SJSA1 (cell line): ENCODE results near the gene OR10A6. TPM values are rescaled to one million over a fixed set of nuclear protein-coding genes. Genes with fewer than 3 reads are reported as not detected.

Source experiments
- DNase-seq, 2 experiments: peaks; one replicate each; pipeline ENCODE4 v3.0.0-alpha.2; 2015 to 2020; ENCODE audit warnings: low spot score in 2 of 2, low read depth in 1 of 2
- H3K27ac ChIP-seq: fragments of 250-450 bp; sonication (Bioruptor Pico); 2 replicates; pipeline ENCODE4 v1.5.1; 2020; ENCODE audit warnings: mild to moderate bottlenecking, moderate library complexity
- H3K27me3 ChIP-seq: fragments of 250-450 bp; sonication (Bioruptor Pico); replicated peaks from 2 replicates; pipeline ENCODE4 v1.5.1; 2020; ENCODE audit warnings: mild to moderate bottlenecking, moderate library complexity
- H3K36me3 ChIP-seq: fragments of 250-450 bp; sonication (Bioruptor Pico); 2 replicates; pipeline ENCODE4 v1.5.1; 2020; ENCODE audit warnings: mild to moderate bottlenecking
- H3K4me1 ChIP-seq: fragments of 250-450 bp; sonication (Bioruptor Pico); replicated peaks from 2 replicates; pipeline ENCODE4 v1.6.1; 2021; ENCODE audit warnings: mild to moderate bottlenecking
- H3K4me3 ChIP-seq: fragments of 250-450 bp; sonication (Bioruptor Pico); 2 replicates; pipeline ENCODE4 v1.5.1; 2020; ENCODE audit warnings: mild to moderate bottlenecking
- H3K9me3 ChIP-seq: fragments of 250-450 bp; sonication (Bioruptor Pico); replicated peaks from 2 replicates; pipeline ENCODE4 v1.5.1; 2020; ENCODE audit warnings: mild to moderate bottlenecking
- total RNA-seq: library from RNA; depleted of rRNA; stranded (reverse); fragments of >200 nt; shearing (Covaris generic); gene quantifications from 2 replicates; pipeline ENCODE4 v1.2.3, GENCODE V29; 2014; rRNA removed

OR10A6 gene
- total RNA-seq: not detected in 2 replicates

- DNase-seq: no peak
- no peak within 1 kb of the TSS for H3K4me3 ChIP-seq
- no peaks in the 10 kb centered on the region for H3K36me3 ChIP-seq
- H3K27ac ChIP-seq: no peak within 1 kb of the TSS
- no peaks in the 10 kb centered on the region for H3K9me3 ChIP-seq
- H3K4me1 ChIP-seq: no peaks in the 10 kb centered on the region
- no peaks in the 10 kb centered on the region for H3K27me3 ChIP-seq
Observed at GRCh38 chr11:7931168-7931567, at the start of gene OR10A6. Gene OR10A6 (minus strand): TSS chr11:7931268. CDS start chr11:7928662, 2,606 bp downstream.

DNA sequence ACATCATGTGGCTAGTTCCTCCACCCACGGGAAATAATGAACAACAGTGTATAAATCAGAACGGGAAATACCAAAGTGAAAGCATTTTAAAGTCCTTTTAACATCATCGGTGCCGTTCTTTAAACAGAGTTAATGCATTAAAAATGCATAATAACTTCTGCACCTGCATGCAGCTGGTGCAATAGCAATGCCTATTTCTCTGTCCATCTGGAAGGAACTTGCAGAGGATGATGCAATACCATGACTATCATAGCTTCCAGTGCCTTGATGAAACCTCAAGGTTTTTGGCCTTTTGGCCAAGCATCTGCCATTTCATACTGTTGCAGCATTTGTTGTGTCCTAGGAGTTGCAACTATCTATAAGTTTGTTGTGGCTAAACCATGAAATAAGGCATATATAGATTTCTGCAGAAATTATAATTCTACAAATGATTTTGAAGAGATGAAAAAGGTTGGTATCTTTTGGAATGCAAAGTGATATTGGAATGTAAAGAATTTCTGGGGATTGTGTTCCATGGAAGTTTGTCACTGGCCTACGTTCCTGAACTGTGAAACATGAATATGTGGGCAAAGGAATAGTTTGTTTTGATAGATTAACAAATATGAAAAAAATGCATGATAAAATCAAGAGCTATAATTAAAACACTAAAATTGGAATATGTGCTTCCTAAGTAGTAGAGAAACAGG lies 46.3 kb upstream of the OR10A6 start:
- no peaks in the 10 kb centered on the region for H3K27me3 ChIP-seq
- peaks cover 38% of the 10 kb centered on the region for H3K4me1 ChIP-seq
- H3K27ac ChIP-seq: peak overlapping the region; percentile 95
- H3K36me3 ChIP-seq: no peaks in the 10 kb centered on the region
- no peaks in the 10 kb centered on the region for H3K9me3 ChIP-seq
- no peak overlapping the region for H3K4me3 ChIP-seq
- DNase-seq: peak; percentile 40 to 82

DNA sequence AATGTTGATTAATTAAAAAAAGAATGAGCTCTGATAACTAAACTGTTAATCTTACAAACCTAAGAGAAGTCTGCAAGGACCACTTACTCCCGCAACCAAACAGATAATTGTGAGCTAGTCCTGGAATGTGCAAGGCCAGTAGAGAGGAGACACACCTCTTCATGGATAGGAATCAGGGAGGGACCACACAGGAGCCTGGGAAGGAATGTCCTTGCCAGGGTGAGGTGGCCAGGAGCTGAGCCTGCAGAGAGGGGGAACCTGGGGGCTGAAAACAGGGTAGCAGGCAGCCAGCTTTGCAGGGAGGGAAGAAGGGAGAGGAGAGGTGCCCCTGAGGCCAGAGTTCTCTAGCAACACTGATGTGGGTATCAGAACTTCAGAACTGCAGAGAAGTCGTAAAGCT lies 43.6 kb upstream of the OR10A6 start:
- Histone ChIP-seq H3K27me3 (no peaks in the 10 kb centered on the region), H3K4me3 (no peak overlapping the region), H3K27ac (peak overlapping the region; percentile 78), H3K4me1 (peaks cover 38% of the 10 kb centered on the region), H3K9me3 (no peaks in the 10 kb centered on the region), H3K36me3 (no peaks in the 10 kb centered on the region)
- DNase-seq: peak; percentile 54 to 67

- peaks cover 29% of the 10 kb centered on the region for H3K4me1 ChIP-seq
- DNase-seq: no peak
- no peak overlapping the region for H3K4me3 ChIP-seq
Observed at GRCh38 chr11:7973011-7973410, 41.9 kb upstream of the OR10A6 start.

DNA sequence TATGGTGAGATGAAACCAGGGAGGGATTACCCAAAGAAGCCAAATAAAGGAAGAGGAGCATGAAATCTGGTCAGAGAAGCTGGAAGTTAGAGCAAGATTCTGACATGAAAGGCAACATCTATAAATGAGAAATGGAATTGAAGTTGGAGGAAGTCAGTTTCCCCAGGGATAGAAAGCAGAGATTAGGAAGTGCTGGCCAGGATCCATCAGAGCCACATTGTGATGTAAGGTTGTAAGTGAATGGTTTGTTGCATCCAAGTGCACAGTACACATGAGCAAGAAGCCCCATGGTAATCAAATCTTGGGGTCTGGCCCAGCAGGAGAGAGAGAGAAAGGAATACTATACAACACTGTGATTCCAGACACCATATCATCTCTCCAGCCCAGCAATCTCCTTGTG lies 40.8 kb upstream of the OR10A6 start:
- H3K9me3 ChIP-seq: no peaks in the 10 kb centered on the region
- peaks cover 19% of the 10 kb centered on the region for H3K4me1 ChIP-seq
- no peaks in the 10 kb centered on the region for H3K27me3 ChIP-seq
- H3K36me3 ChIP-seq: no peaks in the 10 kb centered on the region
- no peak overlapping the region for H3K4me3 ChIP-seq
- no peak for DNase-seq
- no peak overlapping the region for H3K27ac ChIP-seq

More at GRCh38 chr11:7973011-7973410, 41.9 kb upstream of the OR10A6 start:
- Histone ChIP-seq H3K27me3 (no peaks in the 10 kb centered on the region), H3K36me3 (no peaks in the 10 kb centered on the region), H3K9me3 (no peaks in the 10 kb centered on the region), H3K27ac (no peak overlapping the region)

DNA sequence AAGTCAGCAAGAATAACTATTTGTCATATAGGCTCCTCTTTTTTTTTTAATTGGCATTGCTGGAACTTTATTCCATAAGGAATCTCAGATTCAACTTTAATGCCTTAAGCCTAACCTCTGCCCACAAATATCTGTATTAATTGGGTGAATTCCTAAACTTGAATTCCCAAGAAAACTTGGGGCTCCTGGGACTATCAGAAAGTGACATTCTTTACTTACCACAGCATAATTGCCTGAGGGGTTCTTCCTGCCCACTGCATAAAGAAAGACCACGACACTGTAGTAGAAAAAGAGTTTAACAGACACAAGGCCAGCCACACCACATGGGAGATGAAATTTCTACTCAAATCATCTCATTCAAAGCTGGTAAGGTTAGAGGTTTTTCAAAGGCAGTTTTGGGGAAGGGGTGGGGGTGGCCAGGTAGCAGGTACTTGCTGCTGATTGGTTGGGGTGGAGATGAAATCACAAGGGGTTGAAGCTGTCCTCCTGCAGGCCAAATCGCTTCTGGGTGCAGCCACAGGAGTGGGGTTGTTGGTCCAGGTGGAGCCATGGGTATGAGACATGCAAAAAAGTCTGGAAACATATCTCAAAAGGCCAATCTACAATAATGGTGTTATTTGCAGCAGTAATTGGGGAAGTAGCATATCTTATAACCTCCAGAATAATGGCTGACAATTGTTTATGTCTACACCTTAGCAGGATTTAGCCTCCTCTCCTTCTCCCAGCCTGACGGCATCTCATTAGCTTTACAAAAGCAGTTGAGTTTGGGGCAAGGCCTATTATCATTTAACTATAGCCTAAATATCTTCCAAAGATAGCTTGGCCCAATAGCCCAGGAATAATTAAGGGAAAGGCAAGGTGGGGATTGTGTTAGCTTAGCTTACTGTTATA lies 38.9 kb upstream of the OR10A6 start:
- H3K4me3 ChIP-seq: no peak overlapping the region
- no peak overlapping the region for H3K27ac ChIP-seq
- H3K36me3 ChIP-seq: no peaks in the 10 kb centered on the region
- H3K9me3 ChIP-seq: no peaks in the 10 kb centered on the region
- H3K27me3 ChIP-seq: no peaks in the 10 kb centered on the region
- H3K4me1 ChIP-seq: peaks cover 5% of the 10 kb centered on the region
- DNase-seq: no peak

DNA sequence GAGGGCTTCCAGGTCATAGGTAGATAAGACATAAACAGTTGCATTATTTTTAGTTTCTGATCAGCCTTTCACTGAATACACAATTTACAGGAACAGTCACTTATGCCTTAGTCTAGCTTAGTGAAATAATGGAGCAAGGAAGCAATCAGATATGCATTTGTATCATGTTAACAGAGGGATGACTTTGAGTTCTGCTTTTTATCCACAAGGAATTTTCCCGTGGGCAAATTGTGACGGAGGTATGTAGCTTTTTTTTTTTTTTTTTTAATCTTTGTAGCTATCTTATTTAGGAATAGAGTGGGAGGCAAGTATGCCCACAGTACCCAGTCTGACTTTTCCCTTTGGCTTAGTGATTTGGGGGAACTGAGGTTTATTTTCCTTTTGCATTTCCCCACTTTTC lies 37.6 kb upstream of the OR10A6 start:
- no peaks in the 10 kb centered on the region for H3K9me3 ChIP-seq
- no peak overlapping the region for H3K27ac ChIP-seq
- no peak for DNase-seq
- H3K27me3 ChIP-seq: no peaks in the 10 kb centered on the region
- H3K36me3 ChIP-seq: no peaks in the 10 kb centered on the region
- no peaks in the 10 kb centered on the region for H3K4me1 ChIP-seq
- no peak overlapping the region for H3K4me3 ChIP-seq

- Histone ChIP-seq H3K4me3 (no peak overlapping the region), H3K4me1 (no peaks in the 10 kb centered on the region), H3K27me3 (no peaks in the 10 kb centered on the region), H3K27ac (no peak overlapping the region), H3K9me3 (no peaks in the 10 kb centered on the region), H3K36me3 (no peaks in the 10 kb centered on the region)
- no peak for DNase-seq
Observed at GRCh38 chr11:7967826-7968225, 36.8 kb upstream of the OR10A6 start.

DNA sequence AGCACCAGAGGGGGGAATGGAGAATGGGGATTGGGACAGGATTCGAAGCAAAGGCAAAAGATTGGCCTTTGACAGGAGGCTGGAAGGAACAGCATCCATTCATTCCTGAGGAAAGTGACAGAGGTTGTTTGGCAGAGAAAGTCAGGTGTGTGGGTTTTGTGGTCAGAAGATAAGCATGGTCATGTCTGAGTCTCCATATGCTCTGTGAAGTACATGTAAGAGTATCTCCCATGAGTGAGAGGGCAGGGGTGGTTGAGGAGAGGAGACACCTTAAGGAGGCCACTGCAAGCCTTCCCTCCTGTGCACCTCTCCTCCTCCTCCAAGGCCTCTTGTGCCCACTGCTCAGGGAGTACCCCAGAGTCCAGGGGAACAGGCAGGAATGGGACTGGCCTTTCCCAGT lies 36.0 kb upstream of the OR10A6 start:
- no peaks in the 10 kb centered on the region for H3K27me3 ChIP-seq
- H3K27ac ChIP-seq: no peak overlapping the region
- H3K4me1 ChIP-seq: no peaks in the 10 kb centered on the region
- no peaks in the 10 kb centered on the region for H3K9me3 ChIP-seq
- H3K36me3 ChIP-seq: no peaks in the 10 kb centered on the region
- no peak overlapping the region for H3K4me3 ChIP-seq
- DNase-seq: no peak

DNA sequence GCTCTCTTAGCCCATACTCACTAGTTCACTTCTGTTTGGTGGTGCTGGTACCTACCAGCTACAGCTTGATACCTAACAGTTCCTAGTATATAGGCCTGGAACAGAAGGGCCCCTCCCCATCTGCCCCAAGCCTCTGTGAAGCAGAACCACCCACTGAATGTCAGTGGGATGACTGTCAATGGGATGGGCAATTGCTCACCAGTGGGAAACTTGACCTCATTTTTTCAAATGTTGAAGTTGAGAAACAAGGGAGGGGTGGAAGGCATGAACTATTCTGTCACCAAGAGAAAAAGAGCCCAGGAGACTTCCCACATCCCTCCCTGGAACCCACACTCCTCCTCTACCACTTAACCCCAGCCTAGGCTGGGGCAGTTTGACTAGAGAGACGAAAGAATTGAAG lies 34.3 kb upstream of the OR10A6 start, which contains the start of gene NLRP10:
TSS of gene NLRP10 (minus strand) at position 62 of the 400 bp plus-strand sequence. CDS start 1,952 bp downstream, outside the sequence.
- no peaks in the 10 kb centered on the region for H3K36me3 ChIP-seq
- no peaks in the 10 kb centered on the region for H3K9me3 ChIP-seq
- no peak for DNase-seq
- H3K4me1 ChIP-seq: no peaks in the 10 kb centered on the region
- H3K27ac ChIP-seq: no peak within 1 kb of the TSS
- H3K27me3 ChIP-seq: no peaks in the 10 kb centered on the region
- H3K4me3 ChIP-seq: no peak within 1 kb of the TSS

GRCh38 chr11:7964873-7965272 lies 33.8 kb upstream of the OR10A6 start:
- H3K36me3 ChIP-seq: no peaks in the 10 kb centered on the region
- H3K4me1 ChIP-seq: no peaks in the 10 kb centered on the region
- H3K27ac ChIP-seq: no peak overlapping the region
- H3K9me3 ChIP-seq: no peaks in the 10 kb centered on the region
- DNase-seq: no peak
- H3K4me3 ChIP-seq: no peak overlapping the region
- H3K27me3 ChIP-seq: no peaks in the 10 kb centered on the region

DNA sequence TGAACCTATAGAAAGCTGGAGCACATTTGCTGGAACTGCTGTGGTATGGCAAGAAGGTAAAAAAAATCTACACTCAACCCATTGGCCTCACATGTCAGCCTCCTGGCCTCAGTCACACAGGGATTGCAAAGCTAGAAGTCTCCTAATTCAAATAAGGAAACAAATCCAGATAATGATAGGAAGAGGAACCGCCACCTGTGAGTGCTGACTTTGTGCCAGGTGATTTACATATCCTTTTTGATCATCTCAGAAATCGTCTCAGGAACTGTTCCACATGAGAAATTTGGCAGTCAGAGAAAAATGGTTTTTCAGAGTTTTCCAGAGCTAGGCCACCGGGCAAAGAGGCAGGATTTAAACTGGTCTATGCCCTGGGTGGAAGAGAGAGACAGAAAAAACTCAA lies 33.2 kb upstream of the OR10A6 start:
- Histone ChIP-seq H3K4me1 (no peaks in the 10 kb centered on the region), H3K27ac (no peak overlapping the region), H3K4me3 (no peak overlapping the region), H3K36me3 (no peaks in the 10 kb centered on the region), H3K9me3 (no peaks in the 10 kb centered on the region), H3K27me3 (no peaks in the 10 kb centered on the region)
- no peak for DNase-seq

DNA sequence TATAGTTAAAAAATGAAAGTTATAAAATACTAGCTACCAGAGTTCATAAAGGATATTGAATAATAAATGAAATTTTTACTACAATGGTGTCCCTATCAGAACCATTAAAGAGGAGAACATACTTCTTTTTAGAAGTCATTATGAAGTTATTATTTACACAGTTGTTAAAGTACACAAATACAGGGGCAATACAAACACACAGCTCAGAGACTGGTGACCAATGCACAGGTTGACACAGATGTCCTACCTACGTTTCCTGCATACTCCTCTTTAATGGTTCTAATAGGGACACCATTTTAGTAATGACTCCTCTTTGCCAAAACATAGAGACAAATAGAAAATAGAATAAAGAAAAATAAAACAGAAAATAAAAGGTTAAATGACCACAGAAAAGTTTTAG lies 24.1 kb upstream of the OR10A6 start:
- DNase-seq: no peak
- no peaks in the 10 kb centered on the region for H3K4me1 ChIP-seq
- no peak overlapping the region for H3K4me3 ChIP-seq

DNA sequence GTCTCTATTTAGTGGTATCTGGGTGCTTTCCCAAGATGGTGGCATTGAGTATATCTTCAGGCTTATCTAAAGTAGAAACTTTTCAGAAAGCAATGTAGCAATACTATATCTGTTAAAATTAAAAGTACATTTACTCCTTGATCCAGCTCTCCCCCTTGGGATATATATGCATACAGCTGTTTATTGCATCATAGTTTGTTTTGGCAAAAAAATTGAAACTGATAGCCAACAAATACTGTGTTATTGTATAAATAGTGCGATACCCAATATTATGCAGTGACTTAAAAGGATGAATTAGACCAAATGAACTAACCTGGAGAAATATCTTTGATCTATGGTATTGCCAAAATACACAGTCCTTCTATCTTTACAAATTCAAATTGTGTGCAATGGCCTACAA lies 18.9 kb upstream of the OR10A6 start:
- Histone ChIP-seq H3K27ac (no peak overlapping the region), H3K4me1 (no peaks in the 10 kb centered on the region), H3K9me3 (no peaks in the 10 kb centered on the region), H3K27me3 (no peaks in the 10 kb centered on the region), H3K36me3 (no peaks in the 10 kb centered on the region), H3K4me3 (no peak overlapping the region)
- DNase-seq: no peak

More for the DNA sequence above, 24.1 kb upstream of the OR10A6 start:
- Histone ChIP-seq H3K27ac (no peak overlapping the region), H3K9me3 (no peaks in the 10 kb centered on the region), H3K27me3 (no peaks in the 10 kb centered on the region), H3K36me3 (no peaks in the 10 kb centered on the region)
